WTC11 (cell line): ENCODE results near the gene RND1. TPM values are rescaled to one million over a fixed set of nuclear protein-coding genes. Genes with fewer than 3 reads are reported as not detected.

ENCODE experiments used
- ATAC-seq: fragments of 200-7000 bp; cut with Tn5 transposase; 2 replicates; pipeline ENCODE4 v1.10.0; 2021; ENCODE audit warnings: mild to moderate bottlenecking, moderate library complexity
- CTCF ChIA-PET: fragments of 300-600 bp; sonication (Branson Sonifier 250); formaldehyde crosslinking; loops from one replicate; lab custom pipeline; 2021; ENCODE audit warnings: antibody characterized with exemption; lab: Charles Lee
- POLR2A ChIA-PET: fragments of 350-600 bp; sonication (Branson Sonifier 250); formaldehyde crosslinking; loops from one replicate; lab custom pipeline; 2021; ENCODE audit warnings: antibody characterized with exemption; lab: Charles Lee
- DNase-seq: peaks from one replicate; pipeline ENCODE4 v3.0.0; 2021; ENCODE audit warnings: low spot score
- H3K27ac Mint-ChIP-seq: 2 replicates; pipeline ENCODE4 v1.8.0; 2021; ENCODE audit warnings: mixed read lengths
- H3K27me3 Mint-ChIP-seq: 2 replicates; pipeline ENCODE4 v1.8.0; 2021; ENCODE audit warnings: low read depth, mild to moderate bottlenecking, moderate library complexity, mixed read lengths
- H3K36me3 Mint-ChIP-seq: 2 replicates; pipeline ENCODE4 v1.8.0; 2021; ENCODE audit warnings: mixed read lengths
- H3K4me1 Mint-ChIP-seq: 2 replicates; pipeline ENCODE4 v1.8.0; 2022; ENCODE audit warnings: mixed read lengths
- H3K4me3 Mint-ChIP-seq: 2 replicates; pipeline ENCODE4 v1.8.0; 2021; ENCODE audit warnings: mild to moderate bottlenecking, moderate library complexity, mixed read lengths
- H3K9me3 Mint-ChIP-seq: 2 replicates; pipeline ENCODE4 v1.8.0; 2021; ENCODE audit warnings: mixed read lengths
- AFF4 ChIP-seq: sonication (generic); formaldehyde crosslinking; IDR thresholded peaks from 2 replicates; pipeline ENCODE4 v1.8.1; 2023; ENCODE audit warnings: mild to moderate bottlenecking, missing genetic modification reagents, borderline replicate concordance
- ATF3 ChIP-seq: sonication (generic); formaldehyde crosslinking; conservative IDR thresholded peaks from 2 replicates; pipeline ENCODE4 v1.8.1; 2022; ENCODE audit warnings: mild to moderate bottlenecking, missing genetic modification reagents
- ELF4 ChIP-seq: sonication (generic); formaldehyde crosslinking; IDR thresholded peaks from 2 replicates; pipeline ENCODE4 v1.8.1; 2022; ENCODE audit warnings: low read depth, mild to moderate bottlenecking, moderate library complexity, missing genetic modification reagents
- ERG ChIP-seq: fragments of 250-450 bp; sonication (Bioruptor Pico); IDR thresholded peaks from 2 replicates; pipeline ENCODE4 v1.8.0; 2021; ENCODE audit warnings: mild to moderate bottlenecking
- ETV6 ChIP-seq: sonication (generic); formaldehyde crosslinking; IDR thresholded peaks from 2 replicates; pipeline ENCODE4 v1.8.1; 2022; ENCODE audit warnings: mild to moderate bottlenecking, missing genetic modification reagents
- GRHL2 ChIP-seq: fragments of 250-450 bp; sonication (Bioruptor Pico); IDR thresholded peaks from 2 replicates; pipeline ENCODE4 v1.8.0; 2022; ENCODE audit warnings: mild to moderate bottlenecking, moderate library complexity; ENCODE audit not compliant: insufficient replicate concordance, severe bottlenecking
- GTF2I ChIP-seq: fragments of 250-450 bp; sonication (Bioruptor Pico); conservative IDR thresholded peaks from 2 replicates; pipeline ENCODE4 v1.4.0; 2021; ENCODE audit warnings: mild to moderate bottlenecking
- HMGA2 ChIP-seq: fragments of 250-450 bp; sonication (Bioruptor Pico); IDR thresholded peaks from 2 replicates; pipeline ENCODE4 v1.4.0; 2021; ENCODE audit warnings: mild to moderate bottlenecking, moderate library complexity
- MXD4 ChIP-seq: fragments of 250-450 bp; sonication (Bioruptor Pico); IDR thresholded peaks from 2 replicates; pipeline ENCODE4 v1.8.0; 2021; ENCODE audit warnings: mild to moderate bottlenecking, moderate library complexity, borderline replicate concordance
- NR2C2 ChIP-seq: sonication (generic); formaldehyde crosslinking; IDR thresholded peaks from 2 replicates; pipeline ENCODE4 v1.8.0; 2022; ENCODE audit warnings: mild to moderate bottlenecking, missing genetic modification reagents
- SOX15 ChIP-seq: fragments of 250-450 bp; sonication (Bioruptor Pico); IDR thresholded peaks from 2 replicates; pipeline ENCODE4 v1.9.0; 2021; ENCODE audit warnings: mild to moderate bottlenecking
- SP1 ChIP-seq: sonication (generic); formaldehyde crosslinking; conservative IDR thresholded peaks from 2 replicates; pipeline ENCODE4 v1.8.1; 2022; ENCODE audit warnings: missing genetic modification reagents
- TP53 ChIP-seq: sonication (generic); formaldehyde crosslinking; IDR thresholded peaks from 2 replicates; pipeline ENCODE4 v1.8.1; 2023; ENCODE audit warnings: mild to moderate bottlenecking, missing genetic modification reagents
- ZNF219 ChIP-seq: sonication (generic); formaldehyde crosslinking; IDR thresholded peaks from 2 replicates; pipeline ENCODE4 v1.8.0; 2023; ENCODE audit warnings: missing genetic modification reagents, mild to moderate bottlenecking, borderline replicate concordance
- ZNF671 ChIP-seq: fragments of 250-450 bp; sonication (Bioruptor Pico); IDR thresholded peaks from 2 replicates; pipeline ENCODE4 v1.8.0; 2021; ENCODE audit warnings: mild to moderate bottlenecking
- total RNA-seq: library from RNA; stranded (reverse); gene quantifications from 3 replicates; pipeline ENCODE4 v1.2.3, GENCODE V29; 2021
- TF ChIP-seq, protein P1 (sequence below): sonication (generic); formaldehyde crosslinking; IDR thresholded peaks from 2 replicates; pipeline ENCODE4 v1.8.0; 2022; ENCODE audit warnings: missing genetic modification reagents
- TF ChIP-seq, protein P2 (sequence below): sonication (generic); formaldehyde crosslinking; IDR thresholded peaks from 2 replicates; pipeline ENCODE4 v1.8.1; 2022; ENCODE audit warnings: mild to moderate bottlenecking, moderate library complexity, missing genetic modification reagents
- TF ChIP-seq, protein P3 (sequence below): sonication (generic); formaldehyde crosslinking; IDR thresholded peaks from 2 replicates; pipeline ENCODE4 v1.8.1; 2023; ENCODE audit warnings: mild to moderate bottlenecking, missing genetic modification reagents, moderate library complexity
- TF ChIP-seq, protein P4 (sequence below): fragments of 250-450 bp; sonication (Bioruptor Pico); IDR thresholded peaks from 2 replicates; pipeline ENCODE4 v1.9.0; 2021; ENCODE audit warnings: moderate library complexity, mild to moderate bottlenecking, inconsistent platforms, borderline replicate concordance

Gene RND1
- total RNA-seq, 1 experiment from 2014 or later: 7.6 TPM

GRCh38 chr12:48866052-48866711 is 512 bp upstream of the RND1 start:
- peak overlapping the region; percentile 94 for H3K27ac Mint-ChIP-seq
- H3K27me3 Mint-ChIP-seq: peaks cover 6% of the 10 kb centered on the region; the same call in 1 of the 2 replicates
- peaks cover 44% of the 10 kb centered on the region for H3K4me1 Mint-ChIP-seq
- H3K36me3 Mint-ChIP-seq: peaks cover 9% of the 10 kb centered on the region
- ChIA-PET CTCF (interaction anchor here (0.7 to 8.3 kb wide), 19 partner anchors 12 to 178 kb away, joined by 3 to 134 read pairs (median 5); partner anchors contain the start of genes ARF3, CACNB3, DDN and DDX23), POLR2A (interaction anchor here (0.6 to 2.8 kb wide), 10 partner anchors 9 to 114 kb away, joined by 3 to 32 read pairs (median 4); partner anchors contain the start of genes ARF3 and DDX23)
- DNase-seq (no peak), ATAC-seq (no peak; the same call in 1 of the 2 replicates)
- H3K4me3 Mint-ChIP-seq: peak overlapping the region; percentile 91
- no peaks in the 10 kb centered on the region for H3K9me3 Mint-ChIP-seq
- no peak for TF ChIP-seq ZNF219 (CRISPR knock-in tag)
- TF ChIP-seq ETV6: peak; percentile 38; the same call in 1 of the 2 replicates
- no peak for TF ChIP-seq SOX15 (CRISPR knock-in tag)
- TF ChIP-seq GRHL2 (CRISPR knock-in tag): no peak
- no peak for TF ChIP-seq HMGA2 (CRISPR knock-in tag)

DNA sequence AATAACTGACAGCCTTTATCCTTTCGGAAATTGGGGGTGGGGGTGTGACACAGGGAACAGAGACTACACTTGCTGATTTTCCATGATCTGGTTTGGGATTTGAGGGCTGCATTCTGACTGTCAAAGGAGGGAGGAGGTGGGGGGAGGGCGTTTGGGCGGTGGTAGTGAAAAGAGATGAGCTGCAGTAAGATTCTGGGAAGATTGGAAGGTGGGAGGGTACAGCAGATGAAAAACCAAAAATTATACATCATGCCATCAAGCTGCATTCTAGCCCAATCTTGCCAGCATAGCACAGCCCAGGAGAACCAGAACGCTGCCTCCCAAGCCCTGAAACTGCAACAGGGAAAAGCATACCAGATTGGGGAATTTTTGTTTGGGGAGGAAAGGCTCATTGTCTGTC is 2.4 kb downstream of the RND1 start:
- no peak overlapping the region for H3K27ac Mint-ChIP-seq
- H3K36me3 Mint-ChIP-seq: peaks cover 15% of the 10 kb centered on the region
- H3K4me3 Mint-ChIP-seq: peak overlapping the region; percentile 11
- TF ChIP-seq ZNF671 (CRISPR knock-in tag): no peak
- TF ChIP-seq, protein P1, sequence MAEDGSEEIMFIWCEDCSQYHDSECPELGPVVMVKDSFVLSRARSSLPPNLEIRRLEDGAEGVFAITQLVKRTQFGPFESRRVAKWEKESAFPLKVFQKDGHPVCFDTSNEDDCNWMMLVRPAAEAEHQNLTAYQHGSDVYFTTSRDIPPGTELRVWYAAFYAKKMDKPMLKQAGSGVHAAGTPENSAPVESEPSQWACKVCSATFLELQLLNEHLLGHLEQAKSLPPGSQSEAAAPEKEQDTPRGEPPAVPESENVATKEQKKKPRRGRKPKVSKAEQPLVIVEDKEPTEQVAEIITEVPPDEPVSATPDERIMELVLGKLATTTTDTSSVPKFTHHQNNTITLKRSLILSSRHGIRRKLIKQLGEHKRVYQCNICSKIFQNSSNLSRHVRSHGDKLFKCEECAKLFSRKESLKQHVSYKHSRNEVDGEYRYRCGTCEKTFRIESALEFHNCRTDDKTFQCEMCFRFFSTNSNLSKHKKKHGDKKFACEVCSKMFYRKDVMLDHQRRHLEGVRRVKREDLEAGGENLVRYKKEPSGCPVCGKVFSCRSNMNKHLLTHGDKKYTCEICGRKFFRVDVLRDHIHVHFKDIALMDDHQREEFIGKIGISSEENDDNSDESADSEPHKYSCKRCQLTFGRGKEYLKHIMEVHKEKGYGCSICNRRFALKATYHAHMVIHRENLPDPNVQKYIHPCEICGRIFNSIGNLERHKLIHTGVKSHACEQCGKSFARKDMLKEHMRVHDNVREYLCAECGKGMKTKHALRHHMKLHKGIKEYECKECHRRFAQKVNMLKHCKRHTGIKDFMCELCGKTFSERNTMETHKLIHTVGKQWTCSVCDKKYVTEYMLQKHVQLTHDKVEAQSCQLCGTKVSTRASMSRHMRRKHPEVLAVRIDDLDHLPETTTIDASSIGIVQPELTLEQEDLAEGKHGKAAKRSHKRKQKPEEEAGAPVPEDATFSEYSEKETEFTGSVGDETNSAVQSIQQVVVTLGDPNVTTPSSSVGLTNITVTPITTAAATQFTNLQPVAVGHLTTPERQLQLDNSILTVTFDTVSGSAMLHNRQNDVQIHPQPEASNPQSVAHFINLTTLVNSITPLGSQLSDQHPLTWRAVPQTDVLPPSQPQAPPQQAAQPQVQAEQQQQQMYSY (CRISPR knock-in tag): no peak
- no peak for TF ChIP-seq MXD4 (CRISPR knock-in tag)
- TF ChIP-seq GTF2I (CRISPR knock-in tag): no peak
- TF ChIP-seq TP53 (CRISPR knock-in tag): no peak
- TF ChIP-seq SP1 (CRISPR knock-in tag): no peak
- TF ChIP-seq ELF4 (CRISPR knock-in tag): no peak
- TF ChIP-seq, protein P2, sequence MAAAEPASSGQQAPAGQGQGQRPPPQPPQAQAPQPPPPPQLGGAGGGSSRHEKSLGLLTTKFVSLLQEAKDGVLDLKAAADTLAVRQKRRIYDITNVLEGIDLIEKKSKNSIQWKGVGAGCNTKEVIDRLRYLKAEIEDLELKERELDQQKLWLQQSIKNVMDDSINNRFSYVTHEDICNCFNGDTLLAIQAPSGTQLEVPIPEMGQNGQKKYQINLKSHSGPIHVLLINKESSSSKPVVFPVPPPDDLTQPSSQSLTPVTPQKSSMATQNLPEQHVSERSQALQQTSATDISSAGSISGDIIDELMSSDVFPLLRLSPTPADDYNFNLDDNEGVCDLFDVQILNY (CRISPR knock-in tag): no peak
- no peak for TF ChIP-seq ATF3 (CRISPR knock-in tag)
- TF ChIP-seq ERG: no peak
- TF ChIP-seq, protein P3, sequence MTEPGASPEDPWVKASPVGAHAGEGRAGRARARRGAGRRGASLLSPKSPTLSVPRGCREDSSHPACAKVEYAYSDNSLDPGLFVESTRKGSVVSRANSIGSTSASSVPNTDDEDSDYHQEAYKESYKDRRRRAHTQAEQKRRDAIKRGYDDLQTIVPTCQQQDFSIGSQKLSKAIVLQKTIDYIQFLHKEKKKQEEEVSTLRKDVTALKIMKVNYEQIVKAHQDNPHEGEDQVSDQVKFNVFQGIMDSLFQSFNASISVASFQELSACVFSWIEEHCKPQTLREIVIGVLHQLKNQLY (CRISPR knock-in tag): no peak
- TF ChIP-seq, protein P4, sequence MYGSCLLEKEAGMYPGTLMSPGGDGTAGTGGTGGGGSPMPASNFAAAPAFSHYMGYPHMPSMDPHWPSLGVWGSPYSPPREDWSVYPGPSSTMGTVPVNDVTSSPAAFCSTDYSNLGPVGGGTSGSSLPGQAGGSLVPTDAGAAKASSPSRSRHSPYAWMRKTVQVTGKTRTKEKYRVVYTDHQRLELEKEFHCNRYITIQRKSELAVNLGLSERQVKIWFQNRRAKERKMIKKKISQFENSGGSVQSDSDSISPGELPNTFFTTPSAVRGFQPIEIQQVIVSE (CRISPR knock-in tag): no peak
- no peak for TF ChIP-seq NR2C2 (CRISPR knock-in tag)
- TF ChIP-seq AFF4: no peak

More for the DNA sequence above, 2.4 kb downstream of the RND1 start:
- Mint-ChIP-seq H3K9me3 (no peaks in the 10 kb centered on the region), H3K4me1 (peaks cover 44% of the 10 kb centered on the region), H3K27me3 (peaks cover 6% of the 10 kb centered on the region; the same call in 1 of the 2 replicates)
- DNase-seq (no peak), ATAC-seq (no peak)
- POLR2A ChIA-PET: interaction anchor here (0.9 kb wide), 1 partner anchor 28 kb away, joined by 3 read pairs; no protein-coding TSS in a partner anchor
- CTCF ChIA-PET: interaction anchor here (0.7 to 8.3 kb wide), 4 partner anchors 9 to 57 kb away, joined by 3 to 134 read pairs (median 69); partner anchors contain the start of gene DDX23
